Fibroblast of lung (primary cell): ENCODE measurements around the gene VAMP5. TPM values are rescaled to one million over a fixed set of nuclear protein-coding genes. Genes with fewer than 3 reads are reported as not detected.

Source experiments
- DNase-seq, 2 donors: peaks; one replicate each; pipeline versions ENCODE4 v3.0.0 to v3.0.0-alpha.2; 2010; ENCODE audit warnings: low read depth in 2 of 2
- H2AFZ ChIP-seq: 2 replicates; pipeline ENCODE4 v1.5.1; 2012; ENCODE audit warnings: low read length, control low read depth, inconsistent platforms
- H3K27ac ChIP-seq: 2 replicates; pipeline ENCODE4 v1.5.1; 2011; ENCODE audit warnings: low read length, control low read depth; ENCODE audit not compliant: insufficient read depth
- H3K27me3 ChIP-seq: 2 replicates; pipeline ENCODE4 v1.5.1; 2011; ENCODE audit warnings: mild to moderate bottlenecking, low read length; ENCODE audit not compliant: control insufficient read depth, insufficient read depth
- H3K36me3 ChIP-seq: 2 replicates; pipeline ENCODE4 v1.5.1; 2011; ENCODE audit warnings: low read length; ENCODE audit not compliant: control insufficient read depth, insufficient read depth
- H3K4me1 ChIP-seq: 2 replicates; pipeline ENCODE4 v1.5.1; 2011; ENCODE audit warnings: low read length; ENCODE audit not compliant: control insufficient read depth, insufficient read depth; ENCODE audit errors: extremely low read depth
- H3K4me2 ChIP-seq: 2 replicates; pipeline ENCODE4 v1.5.1; 2011; ENCODE audit warnings: low read length, control low read depth; ENCODE audit not compliant: insufficient read depth; ENCODE audit errors: extremely low read depth
- H3K4me3 ChIP-seq, 4 experiments: fragments of 200-600 bp in 1 of 4; sonication (generic) in 1 of 4; replicated peaks in 1 of 4; 2 replicates each; pipeline ENCODE4 v1.5.1; 2011 to 2016; ENCODE audit warnings: low read length in 4 of 4, low read depth in 3 of 4, mild to moderate bottlenecking in 3 of 4, control low read depth in 2 of 4, inconsistent platforms in 1 of 4, mixed read lengths in 1 of 4; ENCODE audit not compliant: insufficient read depth in 1 of 4; ENCODE audit errors: control extremely low read depth in 1 of 4
- H3K79me2 ChIP-seq: 2 replicates; pipeline ENCODE4 v1.5.1; 2012; ENCODE audit warnings: mild to moderate bottlenecking, low read length, inconsistent platforms; ENCODE audit not compliant: control insufficient read depth, insufficient read depth
- H3K9ac ChIP-seq: 2 replicates; pipeline ENCODE4 v1.5.1; 2011; ENCODE audit warnings: mild to moderate bottlenecking, low read length, control low read depth; ENCODE audit not compliant: insufficient read depth
- H3K9me3 ChIP-seq: 2 replicates; pipeline ENCODE4 v1.5.1; 2012; ENCODE audit warnings: low read depth, low read length; ENCODE audit not compliant: control insufficient read depth, insufficient read depth
- H4K20me1 ChIP-seq: 2 replicates; pipeline ENCODE4 v1.5.1; 2011; ENCODE audit warnings: low read length; ENCODE audit not compliant: control insufficient read depth, insufficient read depth; ENCODE audit errors: extremely low read depth
- CTCF ChIP-seq, 2 donors: IDR thresholded peaks in 1 of 2; conservative IDR thresholded peaks in 1 of 2; 1 replicate in 1 of 2; 2 replicates in 1 of 2; pipeline ENCODE4 v1.5.1; 2011 to 2012; ENCODE audit warnings: low read length in 2 of 2, control low read depth in 1 of 2, inconsistent platforms in 1 of 2, low read depth in 1 of 2, mild to moderate bottlenecking in 1 of 2
- EZH2 ChIP-seq: IDR thresholded peaks from 2 replicates; pipeline ENCODE4 v1.5.1; 2012; ENCODE audit warnings: low read length, control low read depth, mild to moderate bottlenecking; ENCODE audit errors: missing control alignments
- polyA plus RNA-seq, 2 donors: library from polyadenylated mRNA; depleted of rRNA in 1 of 2; stranded (reverse) in 1 of 2; unstranded in 1 of 2; fragments of >200 nt; gene quantifications; 2 replicates each; pipeline ENCODE4 v1.2.1, GENCODE V29; 2011 to 2012; ENCODE audit warnings: missing spikeins in 1 of 2
- total RNA-seq: library from RNA; depleted of rRNA; stranded (reverse); fragments of >200 nt; gene quantifications from 2 replicates; pipeline ENCODE4 v1.2.1, GENCODE V29; 2014

The VAMP5 gene
- total and polyA plus RNA-seq, 2 donors (not counting 1 experiment from before 2014, with no cell fraction given): 69.5 to 212 TPM

GRCh38 chr2:85600951-85601770, 16.9 kb downstream of the VAMP5 start:
- no peaks in the 10 kb centered on the region for H4K20me1 ChIP-seq

GRCh38 chr2:85601771-85602475, 17.7 kb downstream of the VAMP5 start:
- no peak overlapping the region for H2AFZ ChIP-seq

More at GRCh38 chr2:85600951-85601770, 16.9 kb downstream of the VAMP5 start:
- H3K79me2 ChIP-seq: peaks cover 20% of the 10 kb centered on the region
- TF ChIP-seq EZH2 (no peak), CTCF (conservative IDR thresholded peaks at IDR 0.05 in 1 of 2, IDR thresholded peaks at IDR 0.05 in 1 of 2; ENCODE audit: low read depth in 1 of 2, low read length in 2 of 2) (no peak)
- H3K4me3 ChIP-seq: peak overlapping the region; percentile 73 to 97 (median 88)
- peak overlapping the region; percentile 64 for H3K4me2 ChIP-seq
- no peak overlapping the region for H3K27ac ChIP-seq
- H3K9me3 ChIP-seq: no peaks in the 10 kb centered on the region
- H3K27me3 ChIP-seq: no peaks in the 10 kb centered on the region
- DNase-seq: no peak
- H3K4me1 ChIP-seq: peaks cover 24% of the 10 kb centered on the region
- peaks cover 19% of the 10 kb centered on the region for H3K36me3 ChIP-seq
- no peak overlapping the region for H2AFZ ChIP-seq
- H3K9ac ChIP-seq: no peak overlapping the region

More at GRCh38 chr2:85601771-85602475, 17.7 kb downstream of the VAMP5 start:
- H3K4me3 ChIP-seq: peak overlapping the region; percentile 73 to 97 (median 88)
- DNase-seq: peak; percentile 50 to 56
- peak overlapping the region; percentile 64 for H3K4me2 ChIP-seq
- peak overlapping the region; percentile 61 for H3K9ac ChIP-seq
- H3K36me3 ChIP-seq: peaks cover 19% of the 10 kb centered on the region
- peak overlapping the region; percentile 26 for H3K27ac ChIP-seq
- no peak for TF ChIP-seq CTCF (conservative IDR thresholded peaks at IDR 0.05 in 1 of 2, IDR thresholded peaks at IDR 0.05 in 1 of 2; ENCODE audit: low read depth in 1 of 2, low read length in 2 of 2)
- no peak for TF ChIP-seq EZH2
- no peaks in the 10 kb centered on the region for H3K9me3 ChIP-seq
- H4K20me1 ChIP-seq: no peaks in the 10 kb centered on the region
- H3K79me2 ChIP-seq: peaks cover 12% of the 10 kb centered on the region
- peaks cover 25% of the 10 kb centered on the region for H3K4me1 ChIP-seq
- no peaks in the 10 kb centered on the region for H3K27me3 ChIP-seq
